ENCODE results near the gene WSCD1. TPM values are rescaled to one million over a fixed set of nuclear protein-coding genes. Genes with fewer than 3 reads are reported as not detected.

Gene WSCD1
- polyA plus RNA-seq, 1 donor (not counting 4 experiments of a cell fraction or from before 2014, with no cell fraction given): not detected

- TF ChIP-seq EZH2 (IDR thresholded peaks at IDR 0.05; ENCODE audit: low read length) (no peak), CTCF (optimal IDR thresholded peaks at IDR 0.05 in 1 of 3, IDR thresholded peaks at IDR 0.05 in 1 of 3, conservative IDR thresholded peaks at IDR 0.05 in 1 of 3; ENCODE audit: extremely low read depth in 1 of 3, insufficient read depth in 2 of 3, low read length in 3 of 3) (no peak)
- no peak overlapping the region for H3K27ac ChIP-seq (ENCODE audit: control insufficient read depth, insufficient read depth, low read length)
- no peaks in the 10 kb centered on the region for H3K9me3 ChIP-seq (ENCODE audit: control insufficient read depth, low read depth, low read length)
- no peak overlapping the region for H3K4me2 ChIP-seq (ENCODE audit: control insufficient read depth, extremely low read depth, insufficient read depth, low read depth, low read length)
- H3K27me3 ChIP-seq (ENCODE audit: control insufficient read depth, extremely low read depth, insufficient read depth, low read length): peaks cover 4% of the 10 kb centered on the region
- H3K79me2 ChIP-seq (ENCODE audit: control insufficient read depth, insufficient read depth, low read length): no peaks in the 10 kb centered on the region
- no peak overlapping the region for H3K4me3 ChIP-seq (ENCODE audit: control insufficient read depth in 2 of 3, extremely low read depth in 1 of 3, insufficient read depth in 2 of 3, low read depth in 1 of 3, low read length in 3 of 3)
- H3K9me1 ChIP-seq (ENCODE audit: control insufficient read depth, extremely low read depth, insufficient read depth, low read length): no peaks in the 10 kb centered on the region
- H3K4me1 ChIP-seq (ENCODE audit: control insufficient read depth, extremely low read depth, insufficient read depth, low read length): no peaks in the 10 kb centered on the region
- DNase-seq (ENCODE audit: low read depth, low spot score) (no peak), FAIRE-seq (no peak)
- H4K20me1 ChIP-seq (ENCODE audit: control insufficient read depth, extremely low read depth, insufficient read depth, low read length): no peaks in the 10 kb centered on the region
- H3K36me3 ChIP-seq (ENCODE audit: control insufficient read depth in 2 of 2, extremely low read depth in 1 of 2, insufficient read depth in 2 of 2, low read length in 2 of 2): no peaks in the 10 kb centered on the region
- H3K9ac ChIP-seq (ENCODE audit: control insufficient read depth, extremely low read depth, insufficient read depth, low read length): no peak overlapping the region
- dilution Hi-C loops (cut with MboI; ENCODE audit: extremely low pct_ligation_motif_present, low sequenced_read_pairs): no loop called here
- no peak overlapping the region for H2AFZ ChIP-seq (ENCODE audit: control insufficient read depth, low read length)
Measured at GRCh38 chr17:6142701-6143100, 72.5 kb downstream of the WSCD1 start.

- no peaks in the 10 kb centered on the region for H4K20me1 ChIP-seq (ENCODE audit: control insufficient read depth, extremely low read depth, insufficient read depth, low read length)
- H3K79me2 ChIP-seq (ENCODE audit: control insufficient read depth, insufficient read depth, low read length): no peaks in the 10 kb centered on the region
- H3K9me3 ChIP-seq (ENCODE audit: control insufficient read depth, low read depth, low read length): no peaks in the 10 kb centered on the region
- H3K27me3 ChIP-seq (ENCODE audit: control insufficient read depth, extremely low read depth, insufficient read depth, low read length): peaks cover 4% of the 10 kb centered on the region
- H3K9ac ChIP-seq (ENCODE audit: control insufficient read depth, extremely low read depth, insufficient read depth, low read length): no peak overlapping the region
- no peak for FAIRE-seq
- H3K4me3 ChIP-seq (ENCODE audit: control insufficient read depth in 2 of 3, extremely low read depth in 1 of 3, insufficient read depth in 2 of 3, low read depth in 1 of 3, low read length in 3 of 3): no peak overlapping the region
- no peaks in the 10 kb centered on the region for H3K36me3 ChIP-seq (ENCODE audit: control insufficient read depth in 2 of 2, extremely low read depth in 1 of 2, insufficient read depth in 2 of 2, low read length in 2 of 2)
- TF ChIP-seq EZH2 (IDR thresholded peaks at IDR 0.05; ENCODE audit: low read length): no peak
- no peak for TF ChIP-seq CTCF (optimal IDR thresholded peaks at IDR 0.05 in 1 of 3, IDR thresholded peaks at IDR 0.05 in 1 of 3, conservative IDR thresholded peaks at IDR 0.05 in 1 of 3; ENCODE audit: extremely low read depth in 1 of 3, insufficient read depth in 2 of 3, low read length in 3 of 3)
- no peaks in the 10 kb centered on the region for H3K4me1 ChIP-seq (ENCODE audit: control insufficient read depth, extremely low read depth, insufficient read depth, low read length)
- H2AFZ ChIP-seq (ENCODE audit: control insufficient read depth, low read length): no peak overlapping the region
- no peaks in the 10 kb centered on the region for H3K9me1 ChIP-seq (ENCODE audit: control insufficient read depth, extremely low read depth, insufficient read depth, low read length)
- DNase-seq (ENCODE audit: low read depth, low spot score): no peak
- H3K27ac ChIP-seq (ENCODE audit: control insufficient read depth, insufficient read depth, low read length): no peak overlapping the region
- dilution Hi-C loops (cut with MboI; ENCODE audit: extremely low pct_ligation_motif_present, low sequenced_read_pairs): no loop called here
- H3K4me2 ChIP-seq (ENCODE audit: control insufficient read depth, extremely low read depth, insufficient read depth, low read depth, low read length): no peak overlapping the region
Measured at GRCh38 chr17:6145946-6146345, 75.8 kb downstream of the WSCD1 start.
